Endothelial cell of umbilical vein (primary cell): ENCODE data around the gene UTF1. TPM values are rescaled to one million over a fixed set of nuclear protein-coding genes. Genes with fewer than 3 reads are reported as not detected.
A peak's percentile ranks its signal among the peaks of the same experiment; 100 is the strongest.

Experiments
- BruUV-seq: library from RNA; stranded (reverse); fragments of 400-500 nt; replicated peaks from 2 replicates; lab custom pipeline; 2021; lab: Mats Ljungman, UMichigan
- CTCF ChIA-PET: fragments of 300-600, 350-600 bp; sonication (Branson Sonifier 250); formaldehyde crosslinking; loops from one replicate; lab custom pipeline; 2021; ENCODE audit warnings: antibody characterized with exemption, inconsistent platforms; lab: Charles Lee
- POLR2A ChIA-PET: fragments of 300-600, 350-600 bp; sonication (Branson Sonifier 250); formaldehyde crosslinking; loops from one replicate; lab custom pipeline; 2021; ENCODE audit warnings: antibody characterized with exemption, inconsistent platforms; lab: Charles Lee
- DNase-seq: peaks from one replicate; pipeline ENCODE4 v3.0.0-alpha.2; 2011; ENCODE audit warnings: low read depth, low spot score
- FAIRE-seq: peaks from 2 replicates; lab custom pipeline; 2011; peaks lifted over from hg19 to GRCh38; lab: Jason Lieb, UNC
- H2AFZ ChIP-seq: 2 replicates; pipeline ENCODE4 v1.6.0; 2012; ENCODE audit warnings: low read depth, low read length, control low read depth, inconsistent platforms
- H3K27ac ChIP-seq: 2 replicates; pipeline ENCODE4 v1.5.1; 2011; ENCODE audit warnings: low read depth, mild to moderate bottlenecking, control low read depth, low read length, moderate library complexity; ENCODE audit not compliant: insufficient read depth
- H3K27me3 ChIP-seq, 2 experiments: 2 replicates each; pipeline versions ENCODE4 v1.6.0 to v1.6.1; 2011; ENCODE audit warnings: low read length in 2 of 2, mixed read lengths in 1 of 2; ENCODE audit not compliant: control insufficient read depth in 2 of 2, insufficient read depth in 2 of 2
- H3K36me3 ChIP-seq, 2 experiments: 2 replicates in 1 of 2; 3 replicates in 1 of 2; pipeline ENCODE4 v1.5.1; 2011; ENCODE audit warnings: low read length in 2 of 2, mild to moderate bottlenecking in 1 of 2, moderate library complexity in 1 of 2; ENCODE audit not compliant: control insufficient read depth in 2 of 2, insufficient read depth in 2 of 2; ENCODE audit errors: extremely low read depth in 1 of 2
- H3K4me1 ChIP-seq: 3 replicates; pipeline ENCODE4 v1.5.1; 2011; ENCODE audit warnings: mild to moderate bottlenecking, low read length; ENCODE audit not compliant: control insufficient read depth, insufficient read depth; ENCODE audit errors: extremely low read depth
- H3K4me2 ChIP-seq: 2 replicates; pipeline ENCODE4 v1.6.1; 2011; ENCODE audit warnings: low read length, control low read depth, mixed read lengths; ENCODE audit not compliant: insufficient read depth
- H3K4me3 ChIP-seq, 3 experiments: fragments of 200-600 bp in 1 of 3; sonication (generic), shearing (Covaris generic) in 1 of 3; replicated peaks in 1 of 3; 2 replicates each; pipeline ENCODE4 v1.5.1; 2011 to 2016; ENCODE audit warnings: control low read depth in 3 of 3, low read length in 3 of 3, mild to moderate bottlenecking in 2 of 3, inconsistent platforms in 1 of 3, low read depth in 1 of 3, moderate library complexity in 1 of 3; ENCODE audit not compliant: insufficient read depth in 1 of 3
- H3K79me2 ChIP-seq: 2 replicates; pipeline ENCODE4 v1.6.0; 2012; ENCODE audit warnings: low read length, inconsistent platforms; ENCODE audit not compliant: control insufficient read depth, insufficient read depth
- H3K9ac ChIP-seq: replicated peaks from 2 replicates; pipeline ENCODE3; 2011; ENCODE audit warnings: low read length, control low read depth; ENCODE audit not compliant: insufficient read depth; ENCODE audit errors: extremely low read depth
- H3K9me1 ChIP-seq: replicated peaks from 3 replicates; pipeline ENCODE4 v1.6.0; 2011; ENCODE audit warnings: mild to moderate bottlenecking, low read length; ENCODE audit not compliant: control insufficient read depth, insufficient read depth; ENCODE audit errors: extremely low read depth
- H3K9me3 ChIP-seq: replicated peaks from 2 replicates; pipeline ENCODE4 v1.5.1; 2012; ENCODE audit warnings: low read length, inconsistent platforms; ENCODE audit not compliant: control insufficient read depth, insufficient read depth
- H4K20me1 ChIP-seq: replicated peaks from 2 replicates; pipeline ENCODE3; 2011; ENCODE audit warnings: mild to moderate bottlenecking, low read length; ENCODE audit not compliant: control insufficient read depth, insufficient read depth; ENCODE audit errors: extremely low read depth
- EZH2 ChIP-seq: IDR thresholded peaks from 2 replicates; pipeline ENCODE4 v1.6.1; 2012; ENCODE audit warnings: borderline replicate concordance, low read depth, mild to moderate bottlenecking, moderate library complexity, low read length, inconsistent platforms; ENCODE audit not compliant: severe bottlenecking
- FOS ChIP-seq: IDR thresholded peaks from 2 replicates; pipeline ENCODE4 v1.6.1; 2011; ENCODE audit warnings: mild to moderate bottlenecking, low read length, moderate library complexity, borderline replicate concordance; ENCODE audit not compliant: insufficient read depth
- GATA2 ChIP-seq: IDR thresholded peaks from 2 replicates; pipeline ENCODE4 v1.7.0; 2011; ENCODE audit warnings: low read depth, mild to moderate bottlenecking, moderate library complexity, mixed read lengths, low read length; ENCODE audit not compliant: insufficient read length, insufficient read depth
- JUN ChIP-seq: IDR thresholded peaks from 2 replicates; pipeline ENCODE4 v1.6.1; 2011; ENCODE audit warnings: borderline replicate concordance, low read depth; ENCODE audit not compliant: insufficient read length, insufficient read depth
- MYC ChIP-seq: IDR thresholded peaks from one replicate; pipeline ENCODE4 v1.6.1; 2011; ENCODE audit warnings: mild to moderate bottlenecking, low read depth, low read length
- POLR2A ChIP-seq: IDR thresholded peaks from 2 replicates; pipeline ENCODE4 v1.6.1; 2012; ENCODE audit warnings: low read depth, mild to moderate bottlenecking, control low read depth, low read length
- POLR2AphosphoS5 ChIP-seq: IDR thresholded peaks from 2 replicates; pipeline ENCODE4 v1.6.1; 2012; ENCODE audit warnings: low read depth, mild to moderate bottlenecking, control low read depth, low read length, moderate library complexity; ENCODE audit not compliant: insufficient read depth
- dilution Hi-C: fragments of 300-500 bp; cut with MboI; formaldehyde crosslinking; loops from one replicate; pipeline ENCODE4 v1.15.0; 2019; ENCODE audit warnings: low sequenced_read_pairs; ENCODE audit not compliant: extremely low pct_ligation_motif_present
- intact Hi-C: fragments of 100-400 bp; cut with micrococcal nuclease; formaldehyde crosslinking; loops from one replicate; pipeline ENCODE4 v1.10.0; 2022
- microRNA counts: library from miRNA; unstranded; fragments of <30 nt; microRNA quantifications from one replicate; lab custom pipeline; 2016
- microRNA-seq: library from miRNA; unstranded; fragments of <30 nt; microRNA quantifications from one replicate; pipeline ENCODE4 v1.2.0, GENCODE V29; 2021; ENCODE audit warnings: borderline number of aligned reads, borderline replicate concordance
- polyA plus RNA-seq, 4 experiments: library from polyadenylated mRNA; depleted of rRNA in 3 of 4; stranded (reverse) in 3 of 4; unstranded in 1 of 4; fragments of >200 nt; gene quantifications; 2 replicates each; pipeline versions ENCODE4 v1.2.1 to v1.2.3, GENCODE V29; 2011 to 2012; ENCODE audit warnings: missing spikeins in 1 of 4
- total RNA-seq: library from RNA; stranded (reverse); gene quantifications from 2 replicates; pipeline ENCODE4 v1.2.3, GENCODE V29; 2021
- TF ChIP-seq, protein P1 (sequence below): IDR thresholded peaks from 2 replicates; pipeline ENCODE4 v1.6.1; 2011; ENCODE audit not compliant: insufficient read depth, insufficient read length
- TF ChIP-seq, protein P2 (sequence below), 2 donors: IDR thresholded peaks; 1 replicate in 1 of 2; 2 replicates in 1 of 2; pipeline ENCODE4 v1.5.1; 2011; ENCODE audit warnings: low read length in 2 of 2, mild to moderate bottlenecking in 2 of 2, moderate library complexity in 2 of 2, control low read depth in 1 of 2, inconsistent platforms in 1 of 2, low read depth in 1 of 2; ENCODE audit not compliant: insufficient read depth in 1 of 2; ENCODE audit errors: extremely low read depth in 1 of 2

UTF1 gene
- total and polyA plus RNA-seq, 2 donors (not counting 3 experiments of a cell fraction or from before 2014, with no cell fraction given): not detected

GRCh38 chr10:133281084-133281483 is 51.1 kb downstream of the UTF1 start:
- TF ChIP-seq POLR2A (no peak), FOS (no peak), GATA2 (no peak), JUN (no peak), EZH2 (no peak), POLR2AphosphoS5 (no peak), MYC (no peak)
- TF ChIP-seq, protein P1, sequence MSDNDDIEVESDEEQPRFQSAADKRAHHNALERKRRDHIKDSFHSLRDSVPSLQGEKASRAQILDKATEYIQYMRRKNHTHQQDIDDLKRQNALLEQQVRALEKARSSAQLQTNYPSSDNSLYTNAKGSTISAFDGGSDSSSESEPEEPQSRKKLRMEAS: no peak
- TF ChIP-seq, protein P2, sequence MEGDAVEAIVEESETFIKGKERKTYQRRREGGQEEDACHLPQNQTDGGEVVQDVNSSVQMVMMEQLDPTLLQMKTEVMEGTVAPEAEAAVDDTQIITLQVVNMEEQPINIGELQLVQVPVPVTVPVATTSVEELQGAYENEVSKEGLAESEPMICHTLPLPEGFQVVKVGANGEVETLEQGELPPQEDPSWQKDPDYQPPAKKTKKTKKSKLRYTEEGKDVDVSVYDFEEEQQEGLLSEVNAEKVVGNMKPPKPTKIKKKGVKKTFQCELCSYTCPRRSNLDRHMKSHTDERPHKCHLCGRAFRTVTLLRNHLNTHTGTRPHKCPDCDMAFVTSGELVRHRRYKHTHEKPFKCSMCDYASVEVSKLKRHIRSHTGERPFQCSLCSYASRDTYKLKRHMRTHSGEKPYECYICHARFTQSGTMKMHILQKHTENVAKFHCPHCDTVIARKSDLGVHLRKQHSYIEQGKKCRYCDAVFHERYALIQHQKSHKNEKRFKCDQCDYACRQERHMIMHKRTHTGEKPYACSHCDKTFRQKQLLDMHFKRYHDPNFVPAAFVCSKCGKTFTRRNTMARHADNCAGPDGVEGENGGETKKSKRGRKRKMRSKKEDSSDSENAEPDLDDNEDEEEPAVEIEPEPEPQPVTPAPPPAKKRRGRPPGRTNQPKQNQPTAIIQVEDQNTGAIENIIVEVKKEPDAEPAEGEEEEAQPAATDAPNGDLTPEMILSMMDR (IDR thresholded peaks at IDR 0.05; ENCODE audit: extremely low read depth in 1 of 2, insufficient read depth in 1 of 2, low read depth in 1 of 2, low read length in 2 of 2): no peak
- intact Hi-C loops: no loop called here
- FAIRE-seq (no peak), DNase-seq (no peak)
- H3K9me1 ChIP-seq: no peaks in the 10 kb centered on the region
- ChIA-PET CTCF (interaction anchor here (1.0 kb wide), 1 partner anchor 13 kb away, joined by 4 read pairs; no protein-coding TSS in a partner anchor), POLR2A (no interaction called here)
- H2AFZ ChIP-seq: no peak overlapping the region
- peaks cover 4 to 37% of the 10 kb centered on the region in 2 experiments for H3K36me3 ChIP-seq
- H3K4me2 ChIP-seq: no peak overlapping the region
- BruUV-seq: no TSS peak
- no peak overlapping the region for H3K9ac ChIP-seq
- no peaks in the 10 kb centered on the region for H3K9me3 ChIP-seq
- H3K4me3 ChIP-seq: no peak overlapping the region
- H3K4me1 ChIP-seq: no peaks in the 10 kb centered on the region
- H3K79me2 ChIP-seq: no peaks in the 10 kb centered on the region
- dilution Hi-C loops: no loop called here
- no peak overlapping the region for H3K27ac ChIP-seq
- H4K20me1 ChIP-seq: no peaks in the 10 kb centered on the region
- H3K27me3 ChIP-seq: peaks cover 4 to 6% of the 10 kb centered on the region in 2 experiments

MicroRNAs encoded within 50 kb of the gene (microRNA counts, 767-probe panel; counts per million panel counts)
- microRNA hsa-miR-202-3p (lab: Ali Mortazavi, UCI): 723 counts per million, percentile 96 among the panel's probes with 10 or more counts

Small RNA genes within 50 kb of the gene (microRNA-seq; reads per million reads assigned to microRNA genes)
- gene MIR202: not detected

Other genes with a start within 250 kb of the UTF1 start
- gene ADGRA1, start 142.3 kb upstream of the UTF1 start, total RNA-seq: not detected in 2 replicates
- not detected in 2 replicates for gene ADGRA1, start 142.3 kb upstream of the UTF1 start, polyA plus RNA-seq
- not detected in 2 replicates for gene KNDC1, start 70.0 kb upstream of the UTF1 start, total RNA-seq
- gene KNDC1, start 70.0 kb upstream of the UTF1 start, polyA plus RNA-seq: not detected in 2 replicates
- gene VENTX, start 7.6 kb downstream of the UTF1 start, total RNA-seq: not detected in 2 replicates
- not detected in 2 replicates for gene VENTX, start 7.6 kb downstream of the UTF1 start, polyA plus RNA-seq
- gene ADAM8, start 46.7 kb downstream of the UTF1 start, total RNA-seq: 0.55 and 1.5 TPM in 2 replicates
- gene ADAM8, start 46.7 kb downstream of the UTF1 start, polyA plus RNA-seq: 0.49 and 0.51 TPM in 2 replicates
- 48.8 and 53.1 TPM in 2 replicates for gene TUBGCP2, start 78.7 kb downstream of the UTF1 start, total RNA-seq
- 37.1 and 45.6 TPM in 2 replicates for gene TUBGCP2, start 78.7 kb downstream of the UTF1 start, polyA plus RNA-seq
- gene ZNF511, start 78.7 kb downstream of the UTF1 start, total RNA-seq: 37.9 and 40.4 TPM in 2 replicates
- 25.6 and 36.3 TPM in 2 replicates for gene ZNF511, start 78.7 kb downstream of the UTF1 start, polyA plus RNA-seq
- gene CALY, start 106.7 kb downstream of the UTF1 start, total RNA-seq: not detected in 2 replicates
- not detected in 2 replicates for gene CALY, start 106.7 kb downstream of the UTF1 start, polyA plus RNA-seq
- gene PRAP1, start 117.2 kb downstream of the UTF1 start, total RNA-seq: not detected in 2 replicates
- gene PRAP1, start 117.2 kb downstream of the UTF1 start, polyA plus RNA-seq: not detected in 2 replicates
- gene FUOM, start 127.8 kb downstream of the UTF1 start, total RNA-seq: 16.2 and 17.4 TPM in 2 replicates
- 33.9 and 39.0 TPM in 2 replicates for gene FUOM, start 127.8 kb downstream of the UTF1 start, polyA plus RNA-seq
- gene ECHS1, start 143.1 kb downstream of the UTF1 start, total RNA-seq: 91.9 and 108 TPM in 2 replicates
- 41.8 and 46.2 TPM in 2 replicates for gene ECHS1, start 143.1 kb downstream of the UTF1 start, polyA plus RNA-seq
- 2.6 and 5.6 TPM in 2 replicates for gene PAOX, start 149.0 kb downstream of the UTF1 start, total RNA-seq
- gene PAOX, start 149.0 kb downstream of the UTF1 start, polyA plus RNA-seq: 3.8 and 4.7 TPM in 2 replicates
- gene MTG1, start 163.9 kb downstream of the UTF1 start, total RNA-seq: 60.2 and 66.5 TPM in 2 replicates
- gene MTG1, start 163.9 kb downstream of the UTF1 start, polyA plus RNA-seq: 83.4 and 91.6 TPM in 2 replicates
- 0.13 TPM in 1 of 2 replicates, not detected in the other for gene SPRN, start 194.4 kb downstream of the UTF1 start, total RNA-seq
- 0.03 TPM in 1 of 2 replicates, not detected in the other for gene SPRN, start 194.4 kb downstream of the UTF1 start, polyA plus RNA-seq
- gene SCART1, start 223.7 kb downstream of the UTF1 start, total RNA-seq: 1.0 and 1.1 TPM in 2 replicates
- 0.84 and 0.90 TPM in 2 replicates for gene SCART1, start 223.7 kb downstream of the UTF1 start, polyA plus RNA-seq